Measurements from ENCODE around the gene GLB1L3. TPM values are rescaled to one million over a fixed set of nuclear protein-coding genes. Genes with fewer than 3 reads are reported as not detected.

GLB1L3 gene
- 9.6 TPM for polyA plus RNA-seq (2013, experiment 1 of 2)
- polyA plus RNA-seq (2013, experiment 2 of 2), result 7.3 TPM

GRCh38 chr11:134275534-134276395 is at the start of gene GLB1L3:
TSS of gene GLB1L3 (plus strand) at chr11:134276379. CDS start at chr11:134276741, 362 bp downstream.
- Histone ChIP-seq H3K9ac (ENCODE audit: low read depth, low read length) (peak within 1 kb of the TSS; percentile 65), H3K27me3 (ENCODE audit: insufficient read depth, low read length) (peaks cover 72% of the 10 kb centered on the region), H3K9me3 (ENCODE audit: insufficient read depth, low read depth, low read length) (no peaks in the 10 kb centered on the region), H3K36me3 (ENCODE audit: insufficient read depth, low read length) (peaks cover 7% of the 10 kb centered on the region; the same call in 1 of the 2 replicates), H3K27ac (ENCODE audit: low read depth, low read length) (peak within 1 kb of the TSS; percentile 7; the same call in 1 of the 2 replicates), H3K4me3 (ENCODE audit: low read length) (peak within 1 kb of the TSS; percentile 76), H3K4me1 (ENCODE audit: insufficient read depth, low read length) (peaks cover 35% of the 10 kb centered on the region)
- WGBS, result under 1% methylated on average over 68 of the region's 68 CpGs

DNA sequence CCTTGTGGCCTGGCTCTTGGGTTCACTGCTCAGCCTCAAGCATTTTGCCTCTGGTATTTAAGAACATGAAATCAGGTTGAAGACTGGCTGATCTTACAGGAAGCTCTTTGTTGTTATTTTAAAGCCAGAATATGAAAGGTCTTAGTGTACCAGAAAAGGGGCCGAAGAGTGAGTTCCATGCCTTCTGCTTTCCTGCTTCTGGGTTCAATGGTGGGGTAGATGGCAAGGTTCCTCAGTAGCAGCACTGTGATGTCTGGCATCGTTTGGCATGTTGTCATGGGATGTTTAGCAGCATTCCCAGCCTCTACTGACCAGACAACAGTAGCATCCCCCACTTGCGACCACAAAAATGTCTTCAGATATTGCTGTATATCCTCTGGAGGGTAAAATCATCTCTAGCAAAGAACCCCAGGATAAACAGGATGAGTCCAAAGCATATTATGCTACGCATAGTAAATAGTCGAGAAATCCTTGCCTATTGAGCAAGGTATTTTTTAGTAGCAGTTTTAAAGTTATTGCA is 49.3 kb upstream of the GLB1L3 start:
- Histone ChIP-seq H3K27me3 (ENCODE audit: insufficient read depth, low read length) (peaks cover 10% of the 10 kb centered on the region), H3K4me3 (ENCODE audit: low read length) (no peak overlapping the region), H3K4me1 (ENCODE audit: insufficient read depth, low read length) (peaks cover 8% of the 10 kb centered on the region; the same call in 1 of the 2 replicates), H3K27ac (ENCODE audit: low read depth, low read length) (no peak overlapping the region), H3K9ac (ENCODE audit: low read depth, low read length) (no peak overlapping the region), H3K9me3 (ENCODE audit: insufficient read depth, low read depth, low read length) (no peaks in the 10 kb centered on the region), H3K36me3 (ENCODE audit: insufficient read depth, low read length) (no peaks in the 10 kb centered on the region)
- WGBS, result 96% methylated on average over 5 of the region's 5 CpGs

GRCh38 chr11:134228625-134229024 is 47.6 kb upstream of the GLB1L3 start:
- H3K9me3 ChIP-seq (ENCODE audit: insufficient read depth, low read depth, low read length), result no peaks in the 10 kb centered on the region
- WGBS, result 93% methylated on average over 6 of the region's 6 CpGs
- H3K4me3 ChIP-seq (ENCODE audit: low read length), result no peak overlapping the region
- H3K4me1 ChIP-seq (ENCODE audit: insufficient read depth, low read length), result 0 out of 2 replicates have a peak, but pooled peaks cover 3% of the 10 kb centered on the region
- peaks cover 10% of the 10 kb centered on the region for H3K27me3 ChIP-seq (ENCODE audit: insufficient read depth, low read length)
- no peak overlapping the region for H3K27ac ChIP-seq (ENCODE audit: low read depth, low read length)
- H3K36me3 ChIP-seq (ENCODE audit: insufficient read depth, low read length), result no peaks in the 10 kb centered on the region
- no peak overlapping the region for H3K9ac ChIP-seq (ENCODE audit: low read depth, low read length)

DNA sequence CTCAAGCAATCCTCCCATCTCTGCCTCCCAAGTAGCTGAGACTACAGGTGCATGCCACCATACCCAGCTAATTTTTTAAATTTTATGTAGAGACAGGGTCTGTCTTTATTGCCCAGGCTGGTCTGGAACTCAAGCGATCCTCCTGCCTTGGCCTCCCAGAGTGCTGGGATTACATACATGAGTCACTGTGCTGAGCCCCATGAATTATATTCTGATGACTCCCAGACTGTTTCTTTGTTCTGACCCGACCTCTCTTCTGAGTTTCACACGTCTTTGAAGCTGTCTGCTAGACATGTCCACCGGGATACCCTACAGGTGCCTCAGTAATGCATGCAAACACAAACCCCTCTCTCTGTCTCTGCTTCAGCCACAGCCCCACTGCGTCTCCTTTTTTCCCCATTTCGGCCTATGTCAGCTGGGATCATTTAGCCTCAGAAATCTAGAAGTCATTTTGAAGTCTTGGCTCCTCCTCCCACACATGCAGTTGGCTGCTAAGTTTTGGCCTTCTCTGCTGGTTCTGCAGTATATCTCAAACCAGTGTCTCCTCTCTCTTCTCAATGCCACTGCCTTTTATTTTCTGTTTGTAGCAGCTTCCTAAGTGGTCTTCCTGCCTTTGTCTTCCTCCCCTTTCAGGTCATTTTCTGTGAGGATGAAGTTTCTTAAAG is 46.9 kb upstream of the GLB1L3 start:
- Histone ChIP-seq H3K9me3 (ENCODE audit: insufficient read depth, low read depth, low read length) (no peaks in the 10 kb centered on the region), H3K9ac (ENCODE audit: low read depth, low read length) (no peak overlapping the region), H3K4me1 (ENCODE audit: insufficient read depth, low read length) (0 out of 2 replicates have a peak, but pooled peaks cover 3% of the 10 kb centered on the region), H3K27me3 (ENCODE audit: insufficient read depth, low read length) (peaks cover 10% of the 10 kb centered on the region), H3K4me3 (ENCODE audit: low read length) (no peak overlapping the region), H3K36me3 (ENCODE audit: insufficient read depth, low read length) (no peaks in the 10 kb centered on the region), H3K27ac (ENCODE audit: low read depth, low read length) (no peak overlapping the region)
- WGBS, result 83% methylated on average over 6 of the region's 6 CpGs

- no peak overlapping the region for H3K27ac ChIP-seq (ENCODE audit: low read depth, low read length)
- H3K36me3 ChIP-seq (ENCODE audit: insufficient read depth, low read length), result no peaks in the 10 kb centered on the region
- H3K4me3 ChIP-seq (ENCODE audit: low read length), result no peak overlapping the region
- H3K27me3 ChIP-seq (ENCODE audit: insufficient read depth, low read length), result peaks cover 10% of the 10 kb centered on the region
- H3K9ac ChIP-seq (ENCODE audit: low read depth, low read length), result no peak overlapping the region
- WGBS, result 88% methylated on average over 4 of the region's 4 CpGs
- H3K4me1 ChIP-seq (ENCODE audit: insufficient read depth, low read length), result 0 out of 2 replicates have a peak, but pooled peaks cover 3% of the 10 kb centered on the region
- no peaks in the 10 kb centered on the region for H3K9me3 ChIP-seq (ENCODE audit: insufficient read depth, low read depth, low read length)
Measured at GRCh38 chr11:134230339-134230738, 45.8 kb upstream of the GLB1L3 start.

- no peaks in the 10 kb centered on the region for H3K9me3 ChIP-seq (ENCODE audit: insufficient read depth, low read depth, low read length)
- H3K27me3 ChIP-seq (ENCODE audit: insufficient read depth, low read length), result no peaks in the 10 kb centered on the region
- H3K36me3 ChIP-seq (ENCODE audit: insufficient read depth, low read length), result peaks cover 9% of the 10 kb centered on the region; the same call in 1 of the 2 replicates
- 0 out of 2 replicates have a peak overlapping the region, but pooled peaks have one; percentile 17 for H3K9ac ChIP-seq (ENCODE audit: low read depth, low read length)
- no peak overlapping the region for H3K27ac ChIP-seq (ENCODE audit: low read depth, low read length)
- H3K4me1 ChIP-seq (ENCODE audit: insufficient read depth, low read length), result no peaks in the 10 kb centered on the region
- H3K4me3 ChIP-seq (ENCODE audit: low read length), result no peak overlapping the region
- WGBS, result 69% methylated on average over 10 of the region's 10 CpGs
Measured at GRCh38 chr11:134231958-134232659, 44.1 kb upstream of the GLB1L3 start.

GRCh38 chr11:134233729-134234179 is 42.4 kb upstream of the GLB1L3 start:
- H3K9me3 ChIP-seq (ENCODE audit: insufficient read depth, low read depth, low read length), result no peaks in the 10 kb centered on the region
- H3K27me3 ChIP-seq (ENCODE audit: insufficient read depth, low read length), result no peaks in the 10 kb centered on the region
- H3K27ac ChIP-seq (ENCODE audit: low read depth, low read length), result no peak overlapping the region
- peaks cover 9% of the 10 kb centered on the region; the same call in 1 of the 2 replicates for H3K36me3 ChIP-seq (ENCODE audit: insufficient read depth, low read length)
- H3K9ac ChIP-seq (ENCODE audit: low read depth, low read length), result no peak overlapping the region
- H3K4me1 ChIP-seq (ENCODE audit: insufficient read depth, low read length), result no peaks in the 10 kb centered on the region
- 91% methylated on average over 3 of the region's 4 CpGs for WGBS
- H3K4me3 ChIP-seq (ENCODE audit: low read length), result no peak overlapping the region

DNA sequence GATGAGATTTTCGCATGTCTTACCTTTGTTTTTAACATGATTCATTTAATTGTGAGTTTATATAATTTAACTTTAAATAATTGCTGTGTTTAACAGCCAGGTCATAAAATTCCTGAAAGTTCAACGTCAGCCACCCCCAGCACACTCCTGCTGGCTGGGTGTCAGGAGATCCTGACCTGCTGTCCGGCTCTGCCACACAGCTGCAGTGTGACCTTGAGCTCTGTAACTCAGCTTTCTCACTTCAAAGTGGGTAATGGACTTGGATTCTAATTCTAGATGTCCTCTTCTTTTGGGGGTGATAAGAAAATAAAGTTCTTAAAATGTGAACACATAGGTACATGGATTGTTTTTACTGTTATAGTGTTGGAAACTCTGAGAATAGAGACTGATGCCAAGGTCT is 40.8 kb upstream of the GLB1L3 start:
- H3K9me3 ChIP-seq (ENCODE audit: insufficient read depth, low read depth, low read length), result no peaks in the 10 kb centered on the region
- H3K4me1 ChIP-seq (ENCODE audit: insufficient read depth, low read length), result no peaks in the 10 kb centered on the region
- H3K27ac ChIP-seq (ENCODE audit: low read depth, low read length), result no peak overlapping the region
- no peaks in the 10 kb centered on the region for H3K27me3 ChIP-seq (ENCODE audit: insufficient read depth, low read length)
- 88% methylated on average over 3 of the region's 3 CpGs for WGBS
- H3K36me3 ChIP-seq (ENCODE audit: insufficient read depth, low read length), result peaks cover 12% of the 10 kb centered on the region; the same call in 1 of the 2 replicates
- no peak overlapping the region for H3K9ac ChIP-seq (ENCODE audit: low read depth, low read length)
- no peak overlapping the region for H3K4me3 ChIP-seq (ENCODE audit: low read length)

GRCh38 chr11:134236834-134237556 is 39.2 kb upstream of the GLB1L3 start:
- no peaks in the 10 kb centered on the region for H3K27me3 ChIP-seq (ENCODE audit: insufficient read depth, low read length)
- 94% methylated on average over 7 of the region's 7 CpGs for WGBS
- no peak overlapping the region for H3K9ac ChIP-seq (ENCODE audit: low read depth, low read length)
- H3K9me3 ChIP-seq (ENCODE audit: insufficient read depth, low read depth, low read length), result no peaks in the 10 kb centered on the region
- peaks cover 12% of the 10 kb centered on the region; the same call in 1 of the 2 replicates for H3K36me3 ChIP-seq (ENCODE audit: insufficient read depth, low read length)
- H3K27ac ChIP-seq (ENCODE audit: low read depth, low read length), result no peak overlapping the region
- no peak overlapping the region for H3K4me3 ChIP-seq (ENCODE audit: low read length)
- H3K4me1 ChIP-seq (ENCODE audit: insufficient read depth, low read length), result no peaks in the 10 kb centered on the region

DNA sequence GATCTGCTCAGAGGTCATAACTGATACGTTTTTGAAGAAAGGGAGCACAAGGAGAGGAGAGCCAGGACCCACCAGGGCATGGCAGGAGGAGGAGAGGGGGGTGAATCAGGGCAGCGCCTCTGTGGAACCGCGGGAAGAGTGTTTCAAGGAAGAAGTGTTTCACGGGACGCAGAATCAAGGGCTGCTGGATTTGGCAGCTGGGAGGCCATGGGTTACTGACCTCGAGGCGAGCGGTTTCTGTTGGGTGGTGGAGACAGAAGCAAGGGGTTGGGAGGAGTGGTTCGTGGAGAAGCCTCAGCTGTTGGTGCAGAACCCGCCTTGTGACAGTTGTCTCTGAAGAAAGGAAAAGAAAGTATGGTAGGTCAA is 38.6 kb upstream of the GLB1L3 start:
- Histone ChIP-seq H3K27ac (ENCODE audit: low read depth, low read length) (no peak overlapping the region), H3K9ac (ENCODE audit: low read depth, low read length) (no peak overlapping the region), H3K27me3 (ENCODE audit: insufficient read depth, low read length) (no peaks in the 10 kb centered on the region), H3K4me1 (ENCODE audit: insufficient read depth, low read length) (no peaks in the 10 kb centered on the region), H3K36me3 (ENCODE audit: insufficient read depth, low read length) (peaks cover 12% of the 10 kb centered on the region; the same call in 1 of the 2 replicates), H3K4me3 (ENCODE audit: low read length) (no peak overlapping the region), H3K9me3 (ENCODE audit: insufficient read depth, low read depth, low read length) (no peaks in the 10 kb centered on the region)
- 90% methylated on average over 11 of the region's 11 CpGs for WGBS

All from HUES64 (cell line).